Measurements from ENCODE around the gene CCNJ. TPM values are rescaled to one million over a fixed set of nuclear protein-coding genes. Genes with fewer than 3 reads are reported as not detected.

The CCNJ gene
- total and polyA plus RNA-seq, 9 of the 15 experiments (the other 6 are each of a cell fraction or from before 2014, with no cell fraction given) = 0.69 to 15.7 (median 9.2) TPM

DNA sequence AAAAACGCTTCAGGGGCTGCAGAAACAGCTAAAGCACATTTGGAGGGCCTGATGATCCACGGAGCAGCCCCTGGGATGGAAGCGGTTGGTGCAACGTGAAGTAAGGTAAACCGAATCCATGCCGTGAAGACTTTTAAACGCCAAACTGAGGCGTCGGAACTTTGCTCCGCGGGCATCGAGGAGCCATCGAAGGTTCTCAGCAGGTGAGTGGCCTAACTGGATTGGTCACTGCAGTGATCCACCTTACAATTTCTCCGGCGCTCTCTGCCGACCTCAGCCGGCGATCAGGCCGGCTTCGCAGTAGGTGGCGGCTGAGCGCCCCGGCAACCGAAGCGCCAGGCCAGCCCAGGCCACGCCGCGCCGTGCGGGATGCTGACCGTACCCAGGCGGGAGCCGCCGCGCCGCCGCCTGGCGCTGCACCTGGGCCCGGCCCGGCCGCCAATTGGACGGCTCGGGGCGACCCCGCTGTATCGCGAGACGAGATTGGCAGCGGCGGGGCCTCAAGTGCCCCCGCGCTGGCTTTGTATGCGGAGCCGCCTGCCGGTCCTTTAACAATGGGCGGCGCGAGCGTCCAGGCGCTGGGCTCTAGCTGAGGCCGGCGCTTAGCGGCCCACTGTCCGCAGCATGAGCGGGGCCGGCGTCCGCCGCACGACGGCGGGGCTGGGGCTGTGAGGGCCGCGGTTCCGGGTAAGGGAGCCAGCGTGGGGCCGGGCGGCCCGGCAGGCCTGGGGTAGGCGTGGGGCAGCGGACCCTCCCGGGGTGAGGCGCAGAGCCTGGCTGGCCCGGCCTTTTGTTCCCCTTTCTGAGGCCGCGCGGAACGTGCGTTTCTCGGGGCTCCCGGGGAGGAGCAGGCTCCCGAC is at the start of gene CCNJ (continued):
- TF ChIP-seq, protein P1, sequence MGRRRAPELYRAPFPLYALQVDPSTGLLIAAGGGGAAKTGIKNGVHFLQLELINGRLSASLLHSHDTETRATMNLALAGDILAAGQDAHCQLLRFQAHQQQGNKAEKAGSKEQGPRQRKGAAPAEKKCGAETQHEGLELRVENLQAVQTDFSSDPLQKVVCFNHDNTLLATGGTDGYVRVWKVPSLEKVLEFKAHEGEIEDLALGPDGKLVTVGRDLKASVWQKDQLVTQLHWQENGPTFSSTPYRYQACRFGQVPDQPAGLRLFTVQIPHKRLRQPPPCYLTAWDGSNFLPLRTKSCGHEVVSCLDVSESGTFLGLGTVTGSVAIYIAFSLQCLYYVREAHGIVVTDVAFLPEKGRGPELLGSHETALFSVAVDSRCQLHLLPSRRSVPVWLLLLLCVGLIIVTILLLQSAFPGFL (CRISPR knock-in tag; IDR thresholded peaks at IDR 0.05) = no peak
- TF ChIP-seq, protein P2, sequence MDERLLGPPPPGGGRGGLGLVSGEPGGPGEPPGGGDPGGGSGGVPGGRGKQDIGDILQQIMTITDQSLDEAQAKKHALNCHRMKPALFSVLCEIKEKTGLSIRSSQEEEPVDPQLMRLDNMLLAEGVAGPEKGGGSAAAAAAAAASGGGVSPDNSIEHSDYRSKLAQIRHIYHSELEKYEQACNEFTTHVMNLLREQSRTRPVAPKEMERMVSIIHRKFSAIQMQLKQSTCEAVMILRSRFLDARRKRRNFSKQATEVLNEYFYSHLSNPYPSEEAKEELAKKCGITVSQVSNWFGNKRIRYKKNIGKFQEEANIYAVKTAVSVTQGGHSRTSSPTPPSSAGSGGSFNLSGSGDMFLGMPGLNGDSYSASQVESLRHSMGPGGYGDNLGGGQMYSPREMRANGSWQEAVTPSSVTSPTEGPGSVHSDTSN (CRISPR knock-in tag; IDR thresholded peaks at IDR 0.05; ENCODE audit: low read depth) = no peak
- TF ChIP-seq, protein P2 (tag; conservative IDR thresholded peaks at IDR 0.05; ENCODE audit: low read depth) = no peak
- TF ChIP-seq, protein P3, sequence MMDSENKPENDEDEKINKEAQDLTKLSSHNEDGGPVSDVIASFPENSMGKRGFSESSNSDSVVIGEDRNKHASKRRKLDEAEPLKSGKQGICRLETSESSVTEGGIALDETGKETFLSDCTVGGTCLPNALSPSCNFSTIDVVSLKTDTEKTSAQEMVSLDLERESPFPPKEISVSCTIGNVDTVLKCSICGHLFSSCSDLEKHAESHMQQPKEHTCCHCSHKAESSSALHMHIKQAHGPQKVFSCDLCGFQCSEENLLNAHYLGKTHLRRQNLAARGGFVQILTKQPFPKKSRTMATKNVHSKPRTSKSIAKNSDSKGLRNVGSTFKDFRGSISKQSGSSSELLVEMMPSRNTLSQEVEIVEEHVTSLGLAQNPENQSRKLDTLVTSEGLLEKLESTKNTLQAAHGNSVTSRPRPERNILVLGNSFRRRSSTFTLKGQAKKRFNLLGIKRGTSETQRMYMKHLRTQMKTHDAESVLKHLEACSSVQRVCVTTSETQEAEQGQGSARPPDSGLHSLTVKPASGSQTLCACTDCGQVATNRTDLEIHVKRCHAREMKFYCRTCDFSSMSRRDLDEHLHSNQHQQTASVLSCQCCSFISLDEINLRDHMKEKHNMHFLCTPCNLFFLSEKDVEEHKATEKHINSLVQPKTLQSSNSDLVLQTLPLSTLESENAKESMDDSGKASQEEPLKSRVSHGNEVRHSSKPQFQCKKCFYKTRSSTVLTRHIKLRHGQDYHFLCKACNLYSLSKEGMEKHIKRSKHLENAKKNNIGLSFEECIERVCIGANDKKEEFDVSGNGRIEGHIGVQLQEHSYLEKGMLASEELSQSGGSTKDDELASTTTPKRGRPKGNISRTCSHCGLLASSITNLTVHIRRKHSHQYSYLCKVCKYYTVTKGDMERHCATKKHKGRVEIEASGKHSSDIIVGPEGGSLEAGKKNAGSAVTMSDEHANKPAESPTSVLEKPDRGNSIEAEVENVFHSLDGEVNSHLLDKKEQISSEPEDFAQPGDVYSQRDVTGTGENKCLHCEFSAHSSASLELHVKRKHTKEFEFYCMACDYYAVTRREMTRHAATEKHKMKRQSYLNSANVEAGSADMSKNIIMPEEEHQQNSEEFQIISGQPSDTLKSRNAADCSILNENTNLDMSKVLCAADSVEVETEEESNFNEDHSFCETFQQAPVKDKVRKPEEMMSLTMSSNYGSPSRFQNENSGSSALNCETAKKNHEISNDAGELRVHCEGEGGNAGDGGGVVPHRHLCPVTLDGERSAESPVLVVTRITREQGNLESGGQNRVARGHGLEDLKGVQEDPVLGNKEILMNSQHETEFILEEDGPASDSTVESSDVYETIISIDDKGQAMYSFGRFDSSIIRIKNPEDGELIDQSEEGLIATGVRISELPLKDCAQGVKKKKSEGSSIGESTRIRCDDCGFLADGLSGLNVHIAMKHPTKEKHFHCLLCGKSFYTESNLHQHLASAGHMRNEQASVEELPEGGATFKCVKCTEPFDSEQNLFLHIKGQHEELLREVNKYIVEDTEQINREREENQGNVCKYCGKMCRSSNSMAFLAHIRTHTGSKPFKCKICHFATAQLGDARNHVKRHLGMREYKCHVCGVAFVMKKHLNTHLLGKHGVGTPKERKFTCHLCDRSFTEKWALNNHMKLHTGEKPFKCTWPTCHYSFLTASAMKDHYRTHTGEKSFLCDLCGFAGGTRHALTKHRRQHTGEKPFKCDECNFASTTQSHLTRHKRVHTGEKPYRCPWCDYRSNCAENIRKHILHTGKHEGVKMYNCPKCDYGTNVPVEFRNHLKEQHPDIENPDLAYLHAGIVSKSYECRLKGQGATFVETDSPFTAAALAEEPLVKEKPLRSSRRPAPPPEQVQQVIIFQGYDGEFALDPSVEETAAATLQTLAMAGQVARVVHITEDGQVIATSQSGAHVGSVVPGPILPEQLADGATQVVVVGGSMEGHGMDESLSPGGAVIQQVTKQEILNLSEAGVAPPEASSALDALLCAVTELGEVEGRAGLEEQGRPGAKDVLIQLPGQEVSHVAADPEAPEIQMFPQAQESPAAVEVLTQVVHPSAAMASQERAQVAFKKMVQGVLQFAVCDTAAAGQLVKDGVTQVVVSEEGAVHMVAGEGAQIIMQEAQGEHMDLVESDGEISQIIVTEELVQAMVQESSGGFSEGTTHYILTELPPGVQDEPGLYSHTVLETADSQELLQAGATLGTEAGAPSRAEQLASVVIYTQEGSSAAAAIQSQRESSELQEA (IDR thresholded peaks at IDR 0.05; ENCODE audit: low read depth) = no peak
- TF ChIP-seq SMARCA4 (IDR thresholded peaks at IDR 0.05) = no peak
- no peak for TF ChIP-seq NR4A1 (CRISPR knock-in tag; IDR thresholded peaks at IDR 0.05)
- TF ChIP-seq NR4A1 (tag; IDR thresholded peaks at IDR 0.05) = no peak
- no peak for TF ChIP-seq MAFG (tag; conservative IDR thresholded peaks at IDR 0.05)
- TF ChIP-seq, protein P4, sequence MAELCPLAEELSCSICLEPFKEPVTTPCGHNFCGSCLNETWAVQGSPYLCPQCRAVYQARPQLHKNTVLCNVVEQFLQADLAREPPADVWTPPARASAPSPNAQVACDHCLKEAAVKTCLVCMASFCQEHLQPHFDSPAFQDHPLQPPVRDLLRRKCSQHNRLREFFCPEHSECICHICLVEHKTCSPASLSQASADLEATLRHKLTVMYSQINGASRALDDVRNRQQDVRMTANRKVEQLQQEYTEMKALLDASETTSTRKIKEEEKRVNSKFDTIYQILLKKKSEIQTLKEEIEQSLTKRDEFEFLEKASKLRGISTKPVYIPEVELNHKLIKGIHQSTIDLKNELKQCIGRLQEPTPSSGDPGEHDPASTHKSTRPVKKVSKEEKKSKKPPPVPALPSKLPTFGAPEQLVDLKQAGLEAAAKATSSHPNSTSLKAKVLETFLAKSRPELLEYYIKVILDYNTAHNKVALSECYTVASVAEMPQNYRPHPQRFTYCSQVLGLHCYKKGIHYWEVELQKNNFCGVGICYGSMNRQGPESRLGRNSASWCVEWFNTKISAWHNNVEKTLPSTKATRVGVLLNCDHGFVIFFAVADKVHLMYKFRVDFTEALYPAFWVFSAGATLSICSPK (IDR thresholded peaks at IDR 0.05; ENCODE audit: borderline replicate concordance) = no peak
- TF ChIP-seq HEY1 (CRISPR knock-in tag; IDR thresholded peaks at IDR 0.05; ENCODE audit: borderline replicate concordance) = no peak
- no peak for TF ChIP-seq DIDO1 (tag; IDR thresholded peaks at IDR 0.05; ENCODE audit: low read depth)
- TF ChIP-seq, protein P5, sequence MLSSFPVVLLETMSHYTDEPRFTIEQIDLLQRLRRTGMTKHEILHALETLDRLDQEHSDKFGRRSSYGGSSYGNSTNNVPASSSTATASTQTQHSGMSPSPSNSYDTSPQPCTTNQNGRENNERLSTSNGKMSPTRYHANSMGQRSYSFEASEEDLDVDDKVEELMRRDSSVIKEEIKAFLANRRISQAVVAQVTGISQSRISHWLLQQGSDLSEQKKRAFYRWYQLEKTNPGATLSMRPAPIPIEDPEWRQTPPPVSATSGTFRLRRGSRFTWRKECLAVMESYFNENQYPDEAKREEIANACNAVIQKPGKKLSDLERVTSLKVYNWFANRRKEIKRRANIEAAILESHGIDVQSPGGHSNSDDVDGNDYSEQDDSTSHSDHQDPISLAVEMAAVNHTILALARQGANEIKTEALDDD (IDR thresholded peaks at IDR 0.05) = no peak

Measured in K562 (cell line).